Cardiac muscle cell (in vitro differentiated cells and primary cell): ENCODE measurements around the gene H2BW2. TPM values are rescaled to one million over a fixed set of nuclear protein-coding genes. Genes with fewer than 3 reads are reported as not detected.

Source experiments
- DNase-seq, 2 donors: peaks; one replicate each; pipeline versions ENCODE4 v3.0.0 to v3.0.0-alpha.2; 2010 to 2017; ENCODE audit warnings: low read depth in 1 of 2, low spot score in 1 of 2
- H3K27ac ChIP-seq: fragments of 200-600 bp; sonication (generic); 2 replicates; pipeline ENCODE4 v1.5.1; 2016
- H3K27me3 ChIP-seq: fragments of 200-600 bp; sonication (generic); 2 replicates; pipeline ENCODE4 v1.6.0; 2016; ENCODE audit warnings: control low read depth
- H3K36me3 ChIP-seq: fragments of 200-600 bp; sonication (generic); 2 replicates; pipeline ENCODE4 v1.5.1; 2016; ENCODE audit warnings: control low read depth
- H3K4me1 ChIP-seq: fragments of 200-600 bp; sonication (generic); 2 replicates; pipeline ENCODE4 v1.8.1; 2017; ENCODE audit warnings: low read depth, mild to moderate bottlenecking, mixed run types
- H3K4me3 ChIP-seq: fragments of 200-600 bp; sonication (generic); 2 replicates; pipeline ENCODE4 v1.5.1; 2016; ENCODE audit warnings: mild to moderate bottlenecking
- H3K9me3 ChIP-seq: fragments of 200-600 bp; sonication (generic); 2 replicates; pipeline ENCODE4 v1.5.1; 2017; ENCODE audit warnings: low read depth, mild to moderate bottlenecking, control low read depth
- CTCF ChIP-seq: IDR thresholded peaks from 2 replicates; pipeline ENCODE4 v1.5.1; 2012; ENCODE audit warnings: low read depth, mild to moderate bottlenecking, low read length
- polyA plus RNA-seq: library from polyadenylated mRNA; unstranded; fragments of >200 nt; fragmentation: Nextera tagmentation; extraction: Ambion mirVana; gene quantifications from 2 replicates; pipeline ENCODE4 v1.2.1, GENCODE V29; 2016
- total RNA-seq: library from RNA; depleted of rRNA; stranded (reverse); fragments of >200 nt; gene quantifications from 2 replicates; pipeline ENCODE4 v1.2.3, GENCODE V29; 2016

The H2BW2 gene
- total and polyA plus RNA-seq, 2 experiments from 2014 or later: not detected

- no peaks in the 10 kb centered on the region for H3K9me3 ChIP-seq
- H3K27me3 ChIP-seq: peaks cover 3% of the 10 kb centered on the region
- no peak for TF ChIP-seq CTCF
- H3K36me3 ChIP-seq: no peaks in the 10 kb centered on the region
- no peak overlapping the region for H3K27ac ChIP-seq
- no peak overlapping the region for H3K4me3 ChIP-seq
- no peaks in the 10 kb centered on the region for H3K4me1 ChIP-seq
- no peak for DNase-seq
Observed at GRCh38 chrX:104084063-104084462, 44.3 kb downstream of the H2BW2 start.

GRCh38 chrX:104084534-104085277, 45.0 kb downstream of the H2BW2 start:
- H3K36me3 ChIP-seq: no peaks in the 10 kb centered on the region
- H3K27me3 ChIP-seq: peaks cover 3% of the 10 kb centered on the region
- H3K4me3 ChIP-seq: no peak overlapping the region
- no peaks in the 10 kb centered on the region for H3K9me3 ChIP-seq
- peak in 1 of 2 donors; percentile 14 for DNase-seq
- no peak for TF ChIP-seq CTCF
- no peak overlapping the region for H3K27ac ChIP-seq
- H3K4me1 ChIP-seq: no peaks in the 10 kb centered on the region

GRCh38 chrX:104085477-104085876, 45.7 kb downstream of the H2BW2 start:
- Histone ChIP-seq H3K27me3 (peaks cover 3% of the 10 kb centered on the region), H3K9me3 (no peaks in the 10 kb centered on the region), H3K4me1 (no peaks in the 10 kb centered on the region), H3K27ac (no peak overlapping the region), H3K36me3 (no peaks in the 10 kb centered on the region), H3K4me3 (no peak overlapping the region)
- no peak for TF ChIP-seq CTCF
- DNase-seq: no peak

- no peaks in the 10 kb centered on the region for H3K4me1 ChIP-seq
- H3K27me3 ChIP-seq: peaks cover 3% of the 10 kb centered on the region
- no peaks in the 10 kb centered on the region for H3K9me3 ChIP-seq
- H3K27ac ChIP-seq: no peak overlapping the region
- no peak for DNase-seq
- TF ChIP-seq CTCF: no peak
- no peak overlapping the region for H3K4me3 ChIP-seq
- no peaks in the 10 kb centered on the region for H3K36me3 ChIP-seq
Observed at GRCh38 chrX:104085919-104086318, 46.2 kb downstream of the H2BW2 start.

Other genes with a start within 250 kb of the H2BW2 start
- 3.4 and 5.8 TPM in 2 replicates for gene RAB9B, start 207.7 kb upstream of the H2BW2 start, total RNA-seq
- 3.3 and 6.6 TPM in 2 replicates for gene RAB9B, start 207.7 kb upstream of the H2BW2 start, polyA plus RNA-seq
- 5.0 and 10.2 TPM in 2 replicates for gene TMSB15B, start 77.3 kb upstream of the H2BW2 start, total RNA-seq
- 44.2 and 45.6 TPM in 2 replicates for gene TMSB15B, start 77.3 kb upstream of the H2BW2 start, polyA plus RNA-seq
- gene H2BW1, start 26.2 kb upstream of the H2BW2 start, total RNA-seq: not detected in 2 replicates
- not detected in 2 replicates for gene H2BW1, start 26.2 kb upstream of the H2BW2 start, polyA plus RNA-seq
- gene TMSB15C, start 36.3 kb downstream of the H2BW2 start, total RNA-seq: 6.2 and 9.2 TPM in 2 replicates
- gene TMSB15C, start 36.3 kb downstream of the H2BW2 start, polyA plus RNA-seq: 3.3 and 3.8 TPM in 2 replicates
- 4.1 and 4.5 TPM in 2 replicates for gene ZCCHC18, start 72.6 kb downstream of the H2BW2 start, total RNA-seq
- 4.8 and 5.5 TPM in 2 replicates for gene ZCCHC18, start 72.6 kb downstream of the H2BW2 start, polyA plus RNA-seq
- gene SLC25A53, start 117.1 kb downstream of the H2BW2 start, total RNA-seq: 8.7 and 15.2 TPM in 2 replicates
- 5.1 and 9.5 TPM in 2 replicates for gene SLC25A53, start 117.1 kb downstream of the H2BW2 start, polyA plus RNA-seq
- 25.5 and 28.1 TPM in 2 replicates for gene FAM199X, start 126.5 kb downstream of the H2BW2 start, total RNA-seq
- gene FAM199X, start 126.5 kb downstream of the H2BW2 start, polyA plus RNA-seq: 18.4 and 21.3 TPM in 2 replicates
- not detected in 2 replicates for gene ESX1, start 215.0 kb downstream of the H2BW2 start, total RNA-seq
- gene ESX1, start 215.0 kb downstream of the H2BW2 start, polyA plus RNA-seq: not detected in 2 replicates